22Rv1 (cell line): ENCODE measurements around the gene ZNF214.

ENCODE experiments used
- H3K27ac ChIP-seq: fragments of 450-650 bp; 2 replicates; pipeline ENCODE4 v1.5.1; 2017
- ZFX ChIP-seq: fragments of 450-650 bp; IDR thresholded peaks from 2 replicates; pipeline ENCODE4 v1.6.1; 2017; ENCODE audit warnings: antibody characterized with exemption, borderline replicate concordance
- TF ChIP-seq, protein P1 (sequence below): fragments of 450-650 bp; IDR thresholded peaks from 2 replicates; pipeline ENCODE4 v1.5.1; 2017; ENCODE audit warnings: mild to moderate bottlenecking

The ZNF214 gene

DNA sequence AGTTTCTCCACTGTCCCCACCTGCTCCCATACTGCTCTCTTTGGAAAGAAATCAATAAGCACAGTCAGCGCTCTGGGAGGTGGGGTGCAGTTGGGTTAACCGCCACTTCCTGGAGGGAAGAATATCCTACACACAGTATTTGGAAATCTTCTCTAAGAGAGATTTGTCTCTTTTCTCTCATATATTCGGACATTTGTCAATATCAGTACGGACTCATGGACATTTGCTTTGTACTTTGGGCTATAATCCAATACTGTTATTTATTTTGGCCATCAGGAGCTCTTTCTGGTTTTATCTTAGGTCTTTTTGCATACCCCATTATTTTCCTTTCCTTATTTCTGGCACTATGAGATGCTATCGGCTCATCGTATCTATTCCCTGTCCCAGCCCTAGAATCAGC lies 13.9 kb upstream of the ZNF214 start:
- no peak overlapping the region for H3K27ac ChIP-seq
- TF ChIP-seq, protein P1, sequence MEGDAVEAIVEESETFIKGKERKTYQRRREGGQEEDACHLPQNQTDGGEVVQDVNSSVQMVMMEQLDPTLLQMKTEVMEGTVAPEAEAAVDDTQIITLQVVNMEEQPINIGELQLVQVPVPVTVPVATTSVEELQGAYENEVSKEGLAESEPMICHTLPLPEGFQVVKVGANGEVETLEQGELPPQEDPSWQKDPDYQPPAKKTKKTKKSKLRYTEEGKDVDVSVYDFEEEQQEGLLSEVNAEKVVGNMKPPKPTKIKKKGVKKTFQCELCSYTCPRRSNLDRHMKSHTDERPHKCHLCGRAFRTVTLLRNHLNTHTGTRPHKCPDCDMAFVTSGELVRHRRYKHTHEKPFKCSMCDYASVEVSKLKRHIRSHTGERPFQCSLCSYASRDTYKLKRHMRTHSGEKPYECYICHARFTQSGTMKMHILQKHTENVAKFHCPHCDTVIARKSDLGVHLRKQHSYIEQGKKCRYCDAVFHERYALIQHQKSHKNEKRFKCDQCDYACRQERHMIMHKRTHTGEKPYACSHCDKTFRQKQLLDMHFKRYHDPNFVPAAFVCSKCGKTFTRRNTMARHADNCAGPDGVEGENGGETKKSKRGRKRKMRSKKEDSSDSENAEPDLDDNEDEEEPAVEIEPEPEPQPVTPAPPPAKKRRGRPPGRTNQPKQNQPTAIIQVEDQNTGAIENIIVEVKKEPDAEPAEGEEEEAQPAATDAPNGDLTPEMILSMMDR = no peak
- no peak for TF ChIP-seq ZFX

- TF ChIP-seq ZFX = no peak
- TF ChIP-seq, protein P1 = no peak
These were observed 12.5 kb upstream of the ZNF214 start for GRCh38 chr11:7032692-7033091.

GRCh38 chr11:7031471-7031871 lies 11.3 kb upstream of the ZNF214 start:
- no peak overlapping the region for H3K27ac ChIP-seq
- TF ChIP-seq ZFX = no peak
- TF ChIP-seq, protein P1 = no peak

More at GRCh38 chr11:7032692-7033091, 12.5 kb upstream of the ZNF214 start:
- no peak overlapping the region for H3K27ac ChIP-seq

GRCh38 chr11:7030836-7031235 lies 10.7 kb upstream of the ZNF214 start:
- TF ChIP-seq, protein P1 = no peak
- no peak for TF ChIP-seq ZFX
- no peak overlapping the region for H3K27ac ChIP-seq

- no peak for TF ChIP-seq ZFX
- TF ChIP-seq, protein P1 = no peak
- H3K27ac ChIP-seq = no peak overlapping the region
These were observed 8.0 kb upstream of the ZNF214 start for GRCh38 chr11:7028141-7028540.

DNA sequence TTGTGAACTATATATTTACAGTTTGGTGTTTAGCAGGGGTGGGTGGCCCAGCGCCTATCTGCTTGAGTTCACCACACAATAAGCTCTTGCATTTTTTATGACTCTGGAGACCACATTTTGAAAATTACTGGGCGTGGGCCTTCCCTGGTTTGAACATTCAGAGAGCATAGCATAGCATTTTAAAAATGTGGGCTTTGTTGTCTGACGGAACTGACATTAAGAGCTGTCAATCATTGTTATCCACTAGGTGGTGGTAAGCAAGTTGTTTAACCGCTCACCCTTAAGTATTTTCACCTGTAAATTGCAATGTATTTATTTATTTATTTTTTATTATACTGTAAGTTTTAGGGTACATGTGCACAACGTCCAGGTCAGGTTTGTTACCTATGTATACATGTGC lies 1.2 kb upstream of the ZNF214 start:
- no peak for TF ChIP-seq ZFX
- TF ChIP-seq, protein P1 = no peak
- H3K27ac ChIP-seq = no peak overlapping the region

DNA sequence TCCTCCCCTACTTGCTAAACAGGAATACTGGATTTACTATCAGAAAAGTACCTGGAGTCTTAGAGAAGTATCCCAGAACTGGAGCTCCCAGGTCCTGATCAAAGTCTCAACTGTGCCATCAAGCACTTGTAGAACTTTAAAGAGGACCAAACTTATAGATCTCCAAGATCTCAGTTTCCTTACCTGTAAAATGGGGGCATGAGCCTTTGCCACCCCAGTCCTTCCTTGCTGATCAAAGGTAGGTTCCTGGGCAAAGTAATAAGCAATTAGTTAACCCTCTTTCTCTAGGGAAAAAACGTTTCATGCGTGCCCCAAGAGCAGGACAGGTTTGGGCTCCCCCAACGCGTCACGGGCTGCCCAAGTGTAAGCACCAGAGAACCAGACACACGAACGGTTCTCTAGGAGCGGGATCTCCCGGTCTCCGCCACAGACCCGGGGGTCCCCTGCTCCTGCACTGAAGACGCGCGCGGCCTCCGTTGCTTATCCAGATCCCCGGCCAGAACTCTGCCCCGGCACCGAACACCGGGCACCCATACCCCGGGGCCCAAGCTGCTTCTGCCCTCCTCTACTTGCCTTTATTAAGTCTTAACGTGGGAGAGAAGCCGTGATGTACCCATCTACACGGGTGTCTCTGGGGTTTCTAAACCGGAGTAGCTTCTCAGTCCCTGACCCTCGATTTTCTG lies 505 bp downstream of the ZNF214 start:
- peak overlapping the region; percentile 68 for H3K27ac ChIP-seq
- TF ChIP-seq, protein P1 = no peak
- TF ChIP-seq ZFX = no peak
